ENCODE data around the gene PBX2.

DNA sequence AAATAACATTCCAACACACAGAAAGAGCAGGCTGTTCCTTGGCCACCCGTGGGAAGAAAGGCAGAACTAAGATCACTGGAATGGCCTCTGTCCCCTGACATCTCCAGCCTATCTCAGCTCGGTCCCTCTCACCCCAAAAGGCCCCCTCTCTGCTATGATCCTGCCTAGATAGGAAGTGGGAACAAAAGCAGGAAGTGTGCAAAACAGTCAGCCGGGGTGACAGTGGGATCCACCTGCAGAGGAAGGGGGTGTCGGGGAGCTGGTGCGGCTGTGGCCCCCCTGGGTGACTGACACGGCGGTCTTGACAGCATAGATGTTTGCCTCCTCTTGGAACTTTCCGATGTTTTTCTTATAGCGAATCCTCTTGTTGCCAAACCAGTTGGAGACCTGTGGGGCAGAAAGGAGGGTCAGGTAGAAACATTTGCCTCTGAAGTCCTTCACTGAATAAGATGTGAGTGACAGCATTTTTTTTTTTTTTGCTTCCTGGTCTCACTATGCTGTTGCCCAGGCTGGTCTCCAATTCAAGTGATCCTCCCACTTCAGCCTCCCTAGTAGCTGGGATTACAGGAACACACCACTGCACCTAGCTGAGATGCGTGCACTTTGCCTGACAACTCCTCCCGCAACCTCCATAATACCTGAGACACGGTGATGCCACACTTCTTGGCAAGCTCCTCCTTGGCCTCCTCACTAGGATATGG is 2.8 kb downstream of the PBX2 start:
- TF ChIP-seq, protein P1, sequence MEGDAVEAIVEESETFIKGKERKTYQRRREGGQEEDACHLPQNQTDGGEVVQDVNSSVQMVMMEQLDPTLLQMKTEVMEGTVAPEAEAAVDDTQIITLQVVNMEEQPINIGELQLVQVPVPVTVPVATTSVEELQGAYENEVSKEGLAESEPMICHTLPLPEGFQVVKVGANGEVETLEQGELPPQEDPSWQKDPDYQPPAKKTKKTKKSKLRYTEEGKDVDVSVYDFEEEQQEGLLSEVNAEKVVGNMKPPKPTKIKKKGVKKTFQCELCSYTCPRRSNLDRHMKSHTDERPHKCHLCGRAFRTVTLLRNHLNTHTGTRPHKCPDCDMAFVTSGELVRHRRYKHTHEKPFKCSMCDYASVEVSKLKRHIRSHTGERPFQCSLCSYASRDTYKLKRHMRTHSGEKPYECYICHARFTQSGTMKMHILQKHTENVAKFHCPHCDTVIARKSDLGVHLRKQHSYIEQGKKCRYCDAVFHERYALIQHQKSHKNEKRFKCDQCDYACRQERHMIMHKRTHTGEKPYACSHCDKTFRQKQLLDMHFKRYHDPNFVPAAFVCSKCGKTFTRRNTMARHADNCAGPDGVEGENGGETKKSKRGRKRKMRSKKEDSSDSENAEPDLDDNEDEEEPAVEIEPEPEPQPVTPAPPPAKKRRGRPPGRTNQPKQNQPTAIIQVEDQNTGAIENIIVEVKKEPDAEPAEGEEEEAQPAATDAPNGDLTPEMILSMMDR (IDR thresholded peaks at IDR 0.05) = no peak
- TF ChIP-seq, protein P2, sequence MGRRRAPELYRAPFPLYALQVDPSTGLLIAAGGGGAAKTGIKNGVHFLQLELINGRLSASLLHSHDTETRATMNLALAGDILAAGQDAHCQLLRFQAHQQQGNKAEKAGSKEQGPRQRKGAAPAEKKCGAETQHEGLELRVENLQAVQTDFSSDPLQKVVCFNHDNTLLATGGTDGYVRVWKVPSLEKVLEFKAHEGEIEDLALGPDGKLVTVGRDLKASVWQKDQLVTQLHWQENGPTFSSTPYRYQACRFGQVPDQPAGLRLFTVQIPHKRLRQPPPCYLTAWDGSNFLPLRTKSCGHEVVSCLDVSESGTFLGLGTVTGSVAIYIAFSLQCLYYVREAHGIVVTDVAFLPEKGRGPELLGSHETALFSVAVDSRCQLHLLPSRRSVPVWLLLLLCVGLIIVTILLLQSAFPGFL (CRISPR knock-in tag; IDR thresholded peaks at IDR 0.05; ENCODE audit: borderline replicate concordance) = no peak
- TF ChIP-seq CREB1 (CRISPR knock-in tag; IDR thresholded peaks at IDR 0.05) = no peak
- TF ChIP-seq, protein P3, sequence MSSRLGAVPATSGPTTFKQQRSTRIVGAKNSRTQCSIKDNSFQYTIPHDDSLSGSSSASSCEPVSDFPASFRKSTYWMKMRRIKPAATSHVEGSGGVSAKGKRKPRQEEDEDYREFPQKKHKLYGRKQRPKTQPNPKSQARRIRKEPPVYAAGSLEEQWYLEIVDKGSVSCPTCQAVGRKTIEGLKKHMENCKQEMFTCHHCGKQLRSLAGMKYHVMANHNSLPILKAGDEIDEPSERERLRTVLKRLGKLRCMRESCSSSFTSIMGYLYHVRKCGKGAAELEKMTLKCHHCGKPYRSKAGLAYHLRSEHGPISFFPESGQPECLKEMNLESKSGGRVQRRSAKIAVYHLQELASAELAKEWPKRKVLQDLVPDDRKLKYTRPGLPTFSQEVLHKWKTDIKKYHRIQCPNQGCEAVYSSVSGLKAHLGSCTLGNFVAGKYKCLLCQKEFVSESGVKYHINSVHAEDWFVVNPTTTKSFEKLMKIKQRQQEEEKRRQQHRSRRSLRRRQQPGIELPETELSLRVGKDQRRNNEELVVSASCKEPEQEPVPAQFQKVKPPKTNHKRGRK (CRISPR knock-in tag; IDR thresholded peaks at IDR 0.05; ENCODE audit: borderline replicate concordance) = no peak
- no peak for TF ChIP-seq JUN (CRISPR knock-in tag; IDR thresholded peaks at IDR 0.05)
- no peak for TF ChIP-seq ZNF317 (CRISPR knock-in tag; IDR thresholded peaks at IDR 0.05; ENCODE audit: borderline replicate concordance, low read depth)
- no peak for TF ChIP-seq ZNF396 (CRISPR knock-in tag; IDR thresholded peaks at IDR 0.05; ENCODE audit: borderline replicate concordance)
- no peak for TF ChIP-seq ESRRA (CRISPR knock-in tag; IDR thresholded peaks at IDR 0.05; ENCODE audit: borderline replicate concordance)
- TF ChIP-seq, protein P4, sequence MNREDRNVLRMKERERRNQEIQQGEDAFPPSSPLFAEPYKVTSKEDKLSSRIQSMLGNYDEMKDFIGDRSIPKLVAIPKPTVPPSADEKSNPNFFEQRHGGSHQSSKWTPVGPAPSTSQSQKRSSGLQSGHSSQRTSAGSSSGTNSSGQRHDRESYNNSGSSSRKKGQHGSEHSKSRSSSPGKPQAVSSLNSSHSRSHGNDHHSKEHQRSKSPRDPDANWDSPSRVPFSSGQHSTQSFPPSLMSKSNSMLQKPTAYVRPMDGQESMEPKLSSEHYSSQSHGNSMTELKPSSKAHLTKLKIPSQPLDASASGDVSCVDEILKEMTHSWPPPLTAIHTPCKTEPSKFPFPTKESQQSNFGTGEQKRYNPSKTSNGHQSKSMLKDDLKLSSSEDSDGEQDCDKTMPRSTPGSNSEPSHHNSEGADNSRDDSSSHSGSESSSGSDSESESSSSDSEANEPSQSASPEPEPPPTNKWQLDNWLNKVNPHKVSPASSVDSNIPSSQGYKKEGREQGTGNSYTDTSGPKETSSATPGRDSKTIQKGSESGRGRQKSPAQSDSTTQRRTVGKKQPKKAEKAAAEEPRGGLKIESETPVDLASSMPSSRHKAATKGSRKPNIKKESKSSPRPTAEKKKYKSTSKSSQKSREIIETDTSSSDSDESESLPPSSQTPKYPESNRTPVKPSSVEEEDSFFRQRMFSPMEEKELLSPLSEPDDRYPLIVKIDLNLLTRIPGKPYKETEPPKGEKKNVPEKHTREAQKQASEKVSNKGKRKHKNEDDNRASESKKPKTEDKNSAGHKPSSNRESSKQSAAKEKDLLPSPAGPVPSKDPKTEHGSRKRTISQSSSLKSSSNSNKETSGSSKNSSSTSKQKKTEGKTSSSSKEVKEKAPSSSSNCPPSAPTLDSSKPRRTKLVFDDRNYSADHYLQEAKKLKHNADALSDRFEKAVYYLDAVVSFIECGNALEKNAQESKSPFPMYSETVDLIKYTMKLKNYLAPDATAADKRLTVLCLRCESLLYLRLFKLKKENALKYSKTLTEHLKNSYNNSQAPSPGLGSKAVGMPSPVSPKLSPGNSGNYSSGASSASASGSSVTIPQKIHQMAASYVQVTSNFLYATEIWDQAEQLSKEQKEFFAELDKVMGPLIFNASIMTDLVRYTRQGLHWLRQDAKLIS (CRISPR knock-in tag; IDR thresholded peaks at IDR 0.05; ENCODE audit: borderline replicate concordance) = no peak
- no peak for TF ChIP-seq NR3C1 (CRISPR knock-in tag; conservative IDR thresholded peaks at IDR 0.05; ENCODE audit: low read depth)
